AG09309 (cell line): Measurements from ENCODE around the gene FARP1.

Experiments used
- DNase-seq: peaks from one replicate; pipeline ENCODE4 v3.0.0-alpha.2; 2010; ENCODE audit warnings: low read depth
- H3K4me3 ChIP-seq: 2 replicates; pipeline ENCODE4 v1.5.1; 2011; ENCODE audit warnings: mild to moderate bottlenecking, low read depth, low read length, moderate library complexity; ENCODE audit not compliant: control insufficient read depth
- TF ChIP-seq, protein P1 (sequence below): IDR thresholded peaks from 2 replicates; pipeline ENCODE4 v1.5.1; 2011; ENCODE audit warnings: mild to moderate bottlenecking, low read depth, low read length, inconsistent platforms; ENCODE audit not compliant: insufficient read depth, control insufficient read depth; ENCODE audit errors: missing control alignments

The FARP1 gene

DNA sequence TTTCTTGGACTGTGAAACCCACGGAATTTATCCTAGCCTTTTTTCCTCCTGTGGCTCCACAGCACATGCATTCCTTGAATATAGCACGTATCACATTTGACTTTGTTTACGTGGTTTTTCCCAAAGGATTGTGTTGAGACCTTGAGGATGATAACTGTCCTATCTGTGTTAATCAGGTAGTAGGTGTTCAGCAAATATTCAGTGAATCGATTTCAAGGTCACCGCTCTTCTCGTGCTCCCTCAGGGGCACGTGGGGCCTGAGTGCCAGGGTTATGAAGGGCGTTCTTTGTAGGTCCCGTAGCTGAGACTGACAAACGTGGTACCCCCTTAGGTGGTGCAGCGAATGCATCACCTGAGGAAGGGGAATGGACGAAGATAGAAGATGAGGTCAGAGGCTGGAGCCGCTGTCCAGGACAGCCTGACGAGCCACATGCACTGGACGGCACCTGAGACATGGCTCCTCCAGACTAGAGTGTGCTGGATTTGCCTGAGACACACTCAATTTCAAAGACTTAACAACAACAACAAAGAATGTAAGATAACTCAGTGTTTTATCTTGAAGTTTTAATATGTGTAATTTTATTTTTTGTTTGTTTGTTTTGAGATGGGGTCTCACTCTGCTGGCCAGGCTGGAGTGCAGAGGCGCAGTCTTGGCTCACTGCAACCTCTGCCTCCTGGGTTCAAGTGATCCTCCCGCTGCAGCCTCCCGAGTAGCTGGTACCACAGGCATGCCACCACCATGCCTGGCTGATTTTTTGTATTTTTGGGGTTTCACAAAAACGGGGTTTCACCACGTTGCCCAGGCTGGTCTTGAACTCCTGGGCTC is 165.4 kb downstream of the FARP1 start:
- TF ChIP-seq, protein P1, sequence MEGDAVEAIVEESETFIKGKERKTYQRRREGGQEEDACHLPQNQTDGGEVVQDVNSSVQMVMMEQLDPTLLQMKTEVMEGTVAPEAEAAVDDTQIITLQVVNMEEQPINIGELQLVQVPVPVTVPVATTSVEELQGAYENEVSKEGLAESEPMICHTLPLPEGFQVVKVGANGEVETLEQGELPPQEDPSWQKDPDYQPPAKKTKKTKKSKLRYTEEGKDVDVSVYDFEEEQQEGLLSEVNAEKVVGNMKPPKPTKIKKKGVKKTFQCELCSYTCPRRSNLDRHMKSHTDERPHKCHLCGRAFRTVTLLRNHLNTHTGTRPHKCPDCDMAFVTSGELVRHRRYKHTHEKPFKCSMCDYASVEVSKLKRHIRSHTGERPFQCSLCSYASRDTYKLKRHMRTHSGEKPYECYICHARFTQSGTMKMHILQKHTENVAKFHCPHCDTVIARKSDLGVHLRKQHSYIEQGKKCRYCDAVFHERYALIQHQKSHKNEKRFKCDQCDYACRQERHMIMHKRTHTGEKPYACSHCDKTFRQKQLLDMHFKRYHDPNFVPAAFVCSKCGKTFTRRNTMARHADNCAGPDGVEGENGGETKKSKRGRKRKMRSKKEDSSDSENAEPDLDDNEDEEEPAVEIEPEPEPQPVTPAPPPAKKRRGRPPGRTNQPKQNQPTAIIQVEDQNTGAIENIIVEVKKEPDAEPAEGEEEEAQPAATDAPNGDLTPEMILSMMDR: no peak
- no peak for DNase-seq
- H3K4me3 ChIP-seq: no peak overlapping the region

DNA sequence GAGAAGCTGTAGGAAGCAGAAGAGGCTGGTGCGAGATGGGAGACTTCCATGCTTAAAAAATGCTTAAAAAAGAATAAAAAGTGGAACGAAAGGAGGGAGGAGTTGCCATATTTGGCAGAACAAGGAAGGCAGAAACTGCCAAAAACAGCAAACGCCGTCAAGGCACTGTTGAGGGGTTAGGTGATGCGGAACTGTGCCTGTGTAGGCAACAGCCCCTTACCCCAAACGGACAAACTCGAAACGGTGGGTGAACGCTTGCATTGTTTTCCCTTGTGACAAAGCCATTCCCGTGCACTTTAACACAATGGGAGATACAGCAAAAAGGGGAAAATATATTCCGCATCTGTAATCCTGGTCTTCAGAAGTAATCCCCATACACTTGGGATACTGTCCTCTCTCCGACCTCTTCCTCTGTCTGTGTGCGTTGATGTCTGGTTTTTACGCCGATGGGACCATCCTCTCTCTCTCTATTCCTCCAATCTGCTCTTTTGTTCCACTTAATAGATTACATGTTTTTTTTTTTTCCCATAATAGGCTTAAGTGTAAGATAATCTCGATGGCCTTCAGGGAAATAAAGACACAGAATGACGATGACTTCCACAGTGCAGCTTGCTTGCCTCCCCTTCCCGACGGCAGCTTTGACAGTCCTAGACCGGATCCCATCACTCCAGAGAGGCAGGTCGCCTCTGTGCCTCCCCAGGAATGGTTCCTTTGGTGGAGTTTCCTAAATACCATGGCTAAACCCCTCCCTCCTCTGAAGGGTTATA is 166.9 kb downstream of the FARP1 start:
- no peak overlapping the region for H3K4me3 ChIP-seq
- DNase-seq: no peak
- TF ChIP-seq, protein P1: no peak

DNA sequence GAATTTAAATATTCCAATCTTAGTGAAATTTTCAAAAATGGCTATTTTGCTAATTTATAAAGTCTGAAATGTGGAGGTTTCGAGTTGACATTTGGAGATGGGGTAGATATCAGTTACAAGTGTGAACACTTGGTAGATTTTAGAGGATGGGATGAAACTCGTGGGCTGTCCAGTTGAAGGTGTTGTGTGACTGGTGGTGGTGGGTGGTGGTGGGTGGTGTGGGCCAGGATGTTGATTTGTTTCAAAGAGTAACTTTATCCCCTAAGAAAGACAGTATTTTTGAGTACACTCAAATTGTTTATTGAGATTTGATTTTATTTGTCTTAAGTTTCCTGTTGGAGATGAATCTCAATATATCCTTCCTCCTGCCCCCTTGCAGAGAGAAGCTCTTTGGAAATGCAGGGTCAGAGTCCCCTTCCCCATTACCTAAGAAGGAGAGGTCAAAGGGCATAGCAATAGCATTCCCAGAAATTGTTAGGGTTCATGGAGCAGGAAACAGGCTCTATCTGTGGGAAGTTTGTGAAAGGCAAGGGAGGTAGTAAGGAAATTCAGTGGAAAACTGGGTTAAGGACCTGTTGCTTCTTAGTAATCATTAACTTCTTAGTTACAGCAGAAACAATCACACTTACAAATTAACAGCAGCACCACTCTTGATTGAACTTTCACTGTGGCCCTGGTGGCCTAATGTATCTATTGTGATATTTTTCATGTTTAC is 167.7 kb downstream of the FARP1 start:
- no peak overlapping the region for H3K4me3 ChIP-seq
- TF ChIP-seq, protein P1: no peak
- DNase-seq: no peak

DNA sequence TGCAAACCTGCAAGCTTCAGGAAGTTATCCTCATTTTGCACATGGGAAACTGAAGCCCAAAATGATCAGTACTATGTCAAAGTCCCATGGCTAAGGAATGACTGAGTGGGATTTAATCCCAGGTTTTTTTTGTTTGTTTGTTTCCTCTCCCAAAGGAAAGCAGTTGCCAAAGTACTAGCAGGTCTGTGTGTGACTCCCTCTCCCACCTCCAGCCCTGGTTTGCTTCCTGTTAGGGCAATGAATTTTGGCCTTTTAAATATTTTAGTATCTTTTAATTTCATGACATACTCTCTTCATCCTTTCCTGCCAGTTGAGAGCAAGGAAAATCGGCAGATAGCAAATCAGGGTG is 168.3 kb downstream of the FARP1 start:
- no peak for DNase-seq
- TF ChIP-seq, protein P1: no peak
- no peak overlapping the region for H3K4me3 ChIP-seq

DNA sequence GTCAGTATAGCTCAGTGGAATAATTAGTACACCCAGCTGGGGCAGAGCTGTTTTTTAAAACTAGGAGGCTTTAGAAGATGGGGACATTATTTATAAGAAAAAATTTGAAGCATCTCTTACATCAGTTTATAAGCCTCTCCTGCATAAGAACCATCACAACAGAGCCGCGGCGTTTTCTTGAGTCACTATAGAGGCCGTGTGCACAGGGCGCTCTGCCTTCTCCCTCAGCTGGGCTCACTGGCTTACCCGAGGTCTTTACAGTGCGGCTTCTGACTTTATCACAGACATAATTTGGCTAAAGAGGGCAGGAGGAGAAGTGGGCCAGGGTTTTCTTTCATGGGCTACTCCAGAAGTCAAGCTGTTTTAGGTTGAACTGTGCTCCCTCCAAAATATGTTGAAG is 169.7 kb downstream of the FARP1 start:
- TF ChIP-seq, protein P1: no peak
- DNase-seq: no peak
- no peak overlapping the region for H3K4me3 ChIP-seq

DNA sequence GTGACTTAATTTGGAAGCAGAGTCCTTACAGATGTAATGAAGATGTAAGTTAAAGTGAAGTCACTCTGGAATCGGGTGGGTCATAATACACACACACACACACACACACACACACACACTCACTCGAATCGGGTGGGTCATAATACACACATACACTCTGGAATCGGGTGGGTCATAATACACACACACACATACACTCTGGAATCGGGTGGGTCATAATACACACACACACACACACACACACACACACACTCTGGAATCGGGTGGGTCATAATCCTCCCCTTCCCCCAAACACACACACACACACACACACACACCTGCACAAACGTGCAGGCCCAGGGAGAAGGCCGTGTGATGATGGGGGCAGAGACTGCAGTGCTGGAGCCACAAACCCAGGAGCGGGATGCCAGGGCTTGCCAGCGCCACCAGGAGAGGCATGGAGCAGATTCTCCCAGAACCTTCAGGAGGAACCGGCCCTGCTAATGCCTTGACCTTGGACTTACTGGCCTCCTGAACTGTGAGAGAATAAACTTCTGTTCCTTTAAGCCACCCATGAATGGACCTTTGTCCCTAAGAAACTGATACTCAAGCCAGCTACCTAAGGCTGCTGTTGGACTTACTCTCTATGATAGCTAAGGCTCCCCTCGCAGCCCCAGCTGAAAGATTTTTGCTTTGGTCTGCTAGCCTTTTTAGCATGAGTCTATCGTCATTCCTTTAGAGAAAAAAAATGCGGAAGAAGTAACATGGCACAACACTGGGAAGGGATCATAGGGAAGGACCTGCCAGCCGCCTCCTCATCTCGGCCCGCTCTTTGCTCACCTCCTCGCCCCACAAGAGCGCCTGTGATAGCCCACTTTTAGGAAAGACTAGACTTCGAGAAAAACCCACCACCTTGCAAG is 170.4 kb downstream of the FARP1 start:
- no peak overlapping the region for H3K4me3 ChIP-seq
- DNase-seq: no peak
- TF ChIP-seq, protein P1: no peak
